ENCODE data around the gene CDON. TPM values are rescaled to one million over a fixed set of nuclear protein-coding genes. Genes with fewer than 3 reads are reported as not detected.

The CDON gene
- polyA plus RNA-seq, 3 donors = 0.01 TPM; not detected in 2

GRCh38 chr11:126024123-126024522, 38.5 kb downstream of the CDON start:
- H3K27me3 Mint-ChIP-seq (ENCODE audit: low read depth in 3 of 3) = peaks cover 4 to 7% (median 5%) of the 10 kb centered on the region in 3 donors
- no peak overlapping the region for H2AFZ ChIP-seq (ENCODE audit: insufficient read depth, low read depth, low read length, poor library complexity, severe bottlenecking)
- no peaks in the 10 kb centered on the region for H3K27me3 ChIP-seq (ENCODE audit: control insufficient read depth in 2 of 2, insufficient read depth in 2 of 2, low read length in 2 of 2)
- no peaks in the 10 kb centered on the region for H4K20me1 ChIP-seq (ENCODE audit: insufficient read depth, low read length)
- H3K27ac Mint-ChIP-seq = no peak overlapping the region
- intact Hi-C loops (cut with micrococcal nuclease) = no loop called here
- no peaks in the 10 kb centered on the region for H3K4me1 ChIP-seq (ENCODE audit: control insufficient read depth in 1 of 2, insufficient read depth in 2 of 2, low read length in 2 of 2)
- H3K9me3 ChIP-seq (replicated peaks in 1 of 2; ENCODE audit: control insufficient read depth in 1 of 2, insufficient read depth in 1 of 2, low read length in 2 of 2) = no peaks in the 10 kb centered on the region
- H3K79me2 ChIP-seq (ENCODE audit: insufficient read depth, low read length) = no peaks in the 10 kb centered on the region
- TF ChIP-seq CTCF (IDR thresholded peaks at IDR 0.05) = no peak
- WGBS (ENCODE audit: insufficient coverage) = 100% methylated on average over 2 of the region's 5 CpGs
- H3K9ac ChIP-seq (ENCODE audit: insufficient read depth, low read length, poor library complexity, severe bottlenecking) = no peak overlapping the region
- H3K9me3 Mint-ChIP-seq = no peaks in the 10 kb centered on the region
- H3K4me3 Mint-ChIP-seq = no peak overlapping the region
- no peaks in the 10 kb centered on the region for H3K4me1 Mint-ChIP-seq
- DNase-seq = no peak
- H3K36me3 Mint-ChIP-seq = no peaks in the 10 kb centered on the region
- no peak overlapping the region for H3K4me3 ChIP-seq (replicated peaks in 1 of 3; ENCODE audit: low read depth in 2 of 3, low read length in 3 of 3)
- H3K27ac ChIP-seq (ENCODE audit: low read depth in 1 of 2, low read length in 2 of 2) = no peak overlapping the region
- no peak overlapping the region for H3K4me2 ChIP-seq (replicated peaks; ENCODE audit: extremely low read depth, low read length, poor library complexity, severe bottlenecking)
- no peaks in the 10 kb centered on the region for H3K36me3 ChIP-seq (replicated peaks in 1 of 2; ENCODE audit: control insufficient read depth in 1 of 2, insufficient read depth in 2 of 2, low read length in 2 of 2)

DNA sequence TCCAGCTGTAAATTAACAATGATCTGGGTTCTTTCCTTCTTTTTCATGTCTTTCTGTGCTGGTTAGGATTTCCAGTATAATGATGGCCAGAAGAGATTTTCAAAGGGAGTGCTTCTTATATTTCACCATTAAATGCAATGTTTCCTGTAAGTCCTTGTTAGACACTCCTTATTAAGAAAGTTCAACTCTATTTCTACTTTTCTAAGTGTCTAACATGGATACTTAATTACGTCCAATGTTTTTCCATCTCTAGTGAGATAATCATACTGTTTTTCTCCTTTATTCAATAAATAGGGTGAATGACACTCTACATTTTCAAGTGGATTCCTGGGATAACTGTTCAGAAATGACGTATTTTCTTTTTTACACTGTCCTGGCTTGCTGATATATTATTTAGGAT, 49.8 kb downstream of the CDON start:
- H3K79me2 ChIP-seq (ENCODE audit: insufficient read depth, low read length) = no peaks in the 10 kb centered on the region
- no peaks in the 10 kb centered on the region for H3K9me3 ChIP-seq (replicated peaks in 1 of 2; ENCODE audit: control insufficient read depth in 1 of 2, insufficient read depth in 1 of 2, low read length in 2 of 2)
- H3K27ac Mint-ChIP-seq = no peak overlapping the region
- H4K20me1 ChIP-seq (ENCODE audit: insufficient read depth, low read length) = no peaks in the 10 kb centered on the region
- H3K9ac ChIP-seq (ENCODE audit: insufficient read depth, low read length, poor library complexity, severe bottlenecking) = no peak overlapping the region
- no peak overlapping the region for H3K4me3 ChIP-seq (replicated peaks in 1 of 3; ENCODE audit: low read depth in 2 of 3, low read length in 3 of 3)
- H3K9me3 Mint-ChIP-seq = no peaks in the 10 kb centered on the region
- no peak overlapping the region for H2AFZ ChIP-seq (ENCODE audit: insufficient read depth, low read depth, low read length, poor library complexity, severe bottlenecking)
- H3K27me3 ChIP-seq (ENCODE audit: control insufficient read depth in 2 of 2, insufficient read depth in 2 of 2, low read length in 2 of 2) = peaks cover 0 to 6% of the 10 kb centered on the region in 2 donors
- H3K36me3 Mint-ChIP-seq = no peaks in the 10 kb centered on the region
- no peaks in the 10 kb centered on the region for H3K4me1 Mint-ChIP-seq
- H3K27ac ChIP-seq (ENCODE audit: low read depth in 1 of 2, low read length in 2 of 2) = no peak overlapping the region
- H3K4me1 ChIP-seq (ENCODE audit: control insufficient read depth in 1 of 2, insufficient read depth in 2 of 2, low read length in 2 of 2) = no peaks in the 10 kb centered on the region
- intact Hi-C loops (cut with micrococcal nuclease) = no loop called here
- TF ChIP-seq CTCF (IDR thresholded peaks at IDR 0.05) = no peak
- no peak overlapping the region for H3K4me2 ChIP-seq (replicated peaks; ENCODE audit: extremely low read depth, low read length, poor library complexity, severe bottlenecking)
- no peak overlapping the region for H3K4me3 Mint-ChIP-seq
- H3K36me3 ChIP-seq (replicated peaks in 1 of 2; ENCODE audit: control insufficient read depth in 1 of 2, insufficient read depth in 2 of 2, low read length in 2 of 2) = no peaks in the 10 kb centered on the region
- no CpG with 5 or more reads among the region's 2 CpGs for WGBS (ENCODE audit: insufficient coverage)
- DNase-seq = no peak
- H3K27me3 Mint-ChIP-seq (ENCODE audit: low read depth in 3 of 3) = peaks cover 0 to 4% (median 4%) of the 10 kb centered on the region in 3 donors

Measured in CD14-positive monocyte (primary cell).